SK-N-SH (cell line): Measurements from ENCODE around the gene TKTL1. TPM values are rescaled to one million over a fixed set of nuclear protein-coding genes. Genes with fewer than 3 reads are reported as not detected.

Experiments
- CTCF ChIA-PET: fragments of 300-600, 350-600 bp; formaldehyde crosslinking; extraction: SDS; loops from one replicate; lab custom pipeline; 2021; lab: Yijun Ruan, JAX
- POLR2A ChIA-PET: fragments of 350-600 bp; sonication (Branson Sonifier 250); formaldehyde crosslinking; extraction: SDS; loops from one replicate; lab custom pipeline; 2020; ENCODE audit warnings: antibody characterized with exemption, inconsistent platforms; lab: Yijun Ruan, JAX
- DNase-seq: peaks from one replicate; pipeline ENCODE4 v3.0.0; 2012
- H2AFZ ChIP-seq: fragments of 200-600 bp; sonication (generic); 2 replicates; pipeline ENCODE4 v1.8.1; 2016; ENCODE audit warnings: antibody characterized with exemption, mild to moderate bottlenecking, low read depth
- H3F3A ChIP-seq: fragments of 200-600 bp; sonication (generic); replicated peaks from 2 replicates; pipeline ENCODE3; 2016; ENCODE audit warnings: antibody characterized with exemption, mild to moderate bottlenecking; ENCODE audit not compliant: insufficient read depth
- H3K27ac ChIP-seq, 2 experiments: fragments of 200-500 bp in 1 of 2; fragments of 200-600 bp in 1 of 2; sonication (Bioruptor generic) in 1 of 2; sonication (generic), shearing (Covaris generic) in 1 of 2; 2 replicates each; pipeline versions ENCODE4 v1.5.1 to v1.6.1; 2014 to 2016; ENCODE audit warnings: low read depth in 2 of 2, inconsistent platforms in 1 of 2, low read length in 1 of 2, mild to moderate bottlenecking in 1 of 2, mixed read lengths in 1 of 2
- H3K27me3 ChIP-seq: fragments of 200-600 bp; sonication (generic), shearing (Covaris generic); 2 replicates; pipeline ENCODE4 v1.6.1; 2016; ENCODE audit warnings: mixed run types; ENCODE audit not compliant: insufficient read depth
- H3K36me3 ChIP-seq, 2 experiments: fragments of 200-500 bp in 1 of 2; fragments of 200-600 bp in 1 of 2; sonication (Bioruptor generic) in 1 of 2; sonication (generic) in 1 of 2; replicated peaks in 1 of 2; 2 replicates each; pipeline versions ENCODE3 to v1.5.1; 2014 to 2016; ENCODE audit warnings: low read length in 1 of 2, mild to moderate bottlenecking in 1 of 2; ENCODE audit not compliant: insufficient read depth in 2 of 2, control insufficient read depth in 1 of 2
- H3K4me1 ChIP-seq, 2 experiments: fragments of 200-500 bp in 1 of 2; fragments of 200-600 bp in 1 of 2; sonication (Bioruptor generic) in 1 of 2; sonication (generic), shearing (Covaris generic) in 1 of 2; 2 replicates each; pipeline versions ENCODE4 v1.5.1 to v1.6.1; 2014 to 2016; ENCODE audit warnings: low read depth in 1 of 2, low read length in 1 of 2, mixed run types in 1 of 2; ENCODE audit not compliant: insufficient read depth in 2 of 2, control insufficient read depth in 1 of 2
- H3K4me2 ChIP-seq: fragments of 200-600 bp; sonication (generic), shearing (Covaris generic); 2 replicates; pipeline ENCODE4 v1.6.1; 2017; ENCODE audit warnings: mixed run types
- H3K4me3 ChIP-seq, 2 experiments: fragments of 200-500 bp in 1 of 2; fragments of 200-600 bp in 1 of 2; sonication (Bioruptor generic) in 1 of 2; sonication (generic), shearing (Covaris generic) in 1 of 2; 2 replicates each; pipeline versions ENCODE4 v1.5.1 to v1.8.1; 2014 to 2016; ENCODE audit warnings: low read depth in 2 of 2, inconsistent platforms in 1 of 2, low read length in 1 of 2, mild to moderate bottlenecking in 1 of 2, mixed read lengths in 1 of 2, moderate library complexity in 1 of 2
- H3K79me2 ChIP-seq: fragments of 200-600 bp; sonication (generic); 2 replicates; pipeline ENCODE4 v1.8.1; 2017; ENCODE audit warnings: mild to moderate bottlenecking; ENCODE audit not compliant: insufficient read depth
- H3K9ac ChIP-seq: fragments of 200-600 bp; sonication (generic); 2 replicates; pipeline ENCODE4 v1.6.1; 2017; ENCODE audit warnings: mixed run types
- H3K9me2 ChIP-seq: fragments of 200-600 bp; sonication (generic); 2 replicates; pipeline ENCODE4 v1.6.1; 2017; ENCODE audit warnings: mixed run types
- H3K9me3 ChIP-seq: fragments of 200-600 bp; sonication (generic); 2 replicates; pipeline ENCODE4 v1.6.1; 2017; ENCODE audit warnings: mixed run types, mild to moderate bottlenecking, moderate library complexity
- H4K20me1 ChIP-seq: fragments of 200-600 bp; sonication (generic); 2 replicates; pipeline ENCODE4 v1.6.1; 2017; ENCODE audit warnings: mild to moderate bottlenecking, mixed run types; ENCODE audit not compliant: insufficient read depth
- CHD2 ChIP-seq: fragments of 150-350 bp; IDR thresholded peaks from 2 replicates; pipeline ENCODE4 v1.6.1; 2018; ENCODE audit warnings: low read length; ENCODE audit not compliant: partially characterized antibody
- CTCF ChIP-seq: fragments of 200-600 bp; sonication (generic); IDR thresholded peaks from 2 replicates; pipeline ENCODE4 v1.6.1; 2017; ENCODE audit warnings: antibody characterized with exemption, mild to moderate bottlenecking, moderate library complexity
- ELF1 ChIP-seq: IDR thresholded peaks from 2 replicates; pipeline ENCODE4 v1.4.0; 2012
- EZH2phosphoT487 ChIP-seq: fragments of 200-600 bp; sonication (generic); IDR thresholded peaks from 2 replicates; pipeline ENCODE4 v1.6.1; 2017; ENCODE audit warnings: low read depth, mixed run types, mild to moderate bottlenecking, antibody characterized with exemption, moderate library complexity, borderline replicate concordance
- FOXJ3 ChIP-seq: sonication (generic); formaldehyde crosslinking; IDR thresholded peaks from 2 replicates; pipeline ENCODE4 v1.5.1; 2020; ENCODE audit warnings: mild to moderate bottlenecking, missing genetic modification reagents
- FOXM1 ChIP-seq: IDR thresholded peaks from 2 replicates; pipeline ENCODE4 v1.4.0; 2012; ENCODE audit warnings: low read depth, mild to moderate bottlenecking
- GATA2 ChIP-seq: sonication (generic); formaldehyde crosslinking; IDR thresholded peaks from 2 replicates; pipeline ENCODE4 v1.5.0; 2020; ENCODE audit warnings: mild to moderate bottlenecking, missing genetic modification reagents
- IRF3 ChIP-seq: fragments of 150-350 bp; IDR thresholded peaks from 2 replicates; pipeline ENCODE4 v1.6.1; 2016; ENCODE audit warnings: mild to moderate bottlenecking, low read depth, low read length
- JUND ChIP-seq: IDR thresholded peaks from 2 replicates; pipeline ENCODE4 v1.4.0; 2012
- MXI1 ChIP-seq: IDR thresholded peaks from 2 replicates; pipeline ENCODE4 v1.6.1; 2012; ENCODE audit warnings: mild to moderate bottlenecking, low read depth, low read length, improper control_type of control experiment
- NRF1 ChIP-seq: IDR thresholded peaks from 2 replicates; pipeline ENCODE4 v1.6.1; 2012; ENCODE audit warnings: low read depth, mild to moderate bottlenecking, low read length
- PBX3 ChIP-seq: IDR thresholded peaks from 2 replicates; pipeline ENCODE4; 2012
- POLR2AphosphoS5 ChIP-seq: IDR thresholded peaks from 2 replicates; pipeline ENCODE4 v1.6.1; 2012; ENCODE audit warnings: low read depth, low read length
- RAD21 ChIP-seq: IDR thresholded peaks from 2 replicates; pipeline ENCODE4 v1.6.1; 2012; ENCODE audit warnings: mild to moderate bottlenecking, low read length
- REST ChIP-seq: IDR thresholded peaks from 2 replicates; pipeline ENCODE4 v1.6.1; 2012; ENCODE audit warnings: mild to moderate bottlenecking, low read depth, low read length, moderate library complexity
- RFX5 ChIP-seq: IDR thresholded peaks from 2 replicates; pipeline ENCODE4 v1.6.1; 2012; ENCODE audit warnings: mild to moderate bottlenecking, improper control_type of control experiment, low read length
- SIN3A ChIP-seq: IDR thresholded peaks from 2 replicates; pipeline ENCODE4 v1.6.1; 2012; ENCODE audit warnings: low read depth, mild to moderate bottlenecking, low read length, moderate library complexity, borderline replicate concordance
- TAF1 ChIP-seq: IDR thresholded peaks from 2 replicates; pipeline ENCODE4 v1.6.1; 2012; ENCODE audit warnings: low read depth, mild to moderate bottlenecking, low read length, moderate library complexity, borderline replicate concordance
- TCF12 ChIP-seq: IDR thresholded peaks from 2 replicates; pipeline ENCODE4 v1.4.0; 2012
- YY1 ChIP-seq: IDR thresholded peaks from 2 replicates; pipeline ENCODE4 v1.4.0; 2012; ENCODE audit warnings: low read depth, mild to moderate bottlenecking
- WGBS: methylation state at CpG from one replicate; pipeline ENCODE4 v1.1.6; 2017; ENCODE audit warnings: low lambda C conversion rate; 5-methylcytosine and 5-hydroxymethylcytosine counted together
- polyA plus RNA-seq, 3 experiments: library from polyadenylated mRNA; depleted of rRNA; stranded (reverse); fragments of >200 nt; gene quantifications; 2 replicates each; pipeline ENCODE4 v1.2.3, GENCODE V29; 2012

The TKTL1 gene
- polyA plus RNA-seq, 1 of the 3 experiments (the other 2 are of a cell fraction): not detected

GRCh38 chrX:154303476-154303875 lies 7.9 kb downstream of the TKTL1 start:
- Histone ChIP-seq H3K4me1 (peaks cover 0 to 5% of the 10 kb centered on the region in 2 experiments; a peak in 1 of 4 replicates), H3K9me2 (no peaks in the 10 kb centered on the region), H3K79me2 (no peaks in the 10 kb centered on the region), H3K36me3 (no peaks in the 10 kb centered on the region), H3K27ac (no peak overlapping the region), H3F3A (no peaks in the 10 kb centered on the region), H4K20me1 (no peaks in the 10 kb centered on the region), H2AFZ (no peak overlapping the region), H3K27me3 (peaks cover 26% of the 10 kb centered on the region), H3K4me3 (no peak overlapping the region), H3K9me3 (no peaks in the 10 kb centered on the region), H3K4me2 (no peak overlapping the region), H3K9ac (no peak overlapping the region)
- CTCF ChIA-PET: no interaction called here
- WGBS: 35% methylated on average over 8 of the region's 8 CpGs
- TF ChIP-seq CTCF: no peak
- no peak for TF ChIP-seq RFX5
- TF ChIP-seq ELF1: no peak
- TF ChIP-seq YY1: no peak
- no peak for DNase-seq
- POLR2A ChIA-PET: interaction anchor here (0.7 kb wide), 1 partner anchor 172 kb away, joined by 3 read pairs; no protein-coding TSS in a partner anchor

GRCh38 chrX:154304846-154305245 lies 9.3 kb downstream of the TKTL1 start:
- 48% methylated on average over 10 of the region's 10 CpGs for WGBS
- Histone ChIP-seq H3K27me3 (peaks cover 26% of the 10 kb centered on the region), H3K9ac (no peak overlapping the region), H3K36me3 (no peaks in the 10 kb centered on the region), H3K4me1 (peaks cover 0 to 5% of the 10 kb centered on the region in 2 experiments; a peak in 1 of 4 replicates), H3K9me2 (no peaks in the 10 kb centered on the region), H3K79me2 (no peaks in the 10 kb centered on the region), H3K4me2 (no peak overlapping the region), H4K20me1 (no peaks in the 10 kb centered on the region), H3K27ac (no peak overlapping the region), H2AFZ (no peak overlapping the region), H3K4me3 (no peak overlapping the region), H3F3A (no peaks in the 10 kb centered on the region), H3K9me3 (no peaks in the 10 kb centered on the region)
- DNase-seq: no peak
- ChIA-PET POLR2A (no interaction called here), CTCF (interaction anchor here (0.7 to 1.1 kb wide), 2 partner anchors 9 to 286 kb away, joined by 3 read pairs; no protein-coding TSS in a partner anchor)
- TF ChIP-seq SIN3A (no peak), RAD21 (no peak), MXI1 (no peak), IRF3 (no peak), TAF1 (no peak), GATA2 (no peak), CHD2 (no peak), ELF1 (no peak), EZH2phosphoT487 (no peak), NRF1 (no peak), TCF12 (no peak), JUND (no peak), RFX5 (no peak), PBX3 (no peak), FOXJ3 (no peak), POLR2AphosphoS5 (no peak), REST (no peak), FOXM1 (no peak)
